ENCODE data around the gene TNF. TPM values are rescaled to one million over a fixed set of nuclear protein-coding genes. Genes with fewer than 3 reads are reported as not detected.

The TNF gene
- total and polyA plus RNA-seq, 2 donors (not counting 1 experiment from before 2014, with no cell fraction given), result not detected

GRCh38 chr6:31559606-31559957 is 15.8 kb upstream of the TNF start:
- Histone ChIP-seq H3K27ac (ENCODE audit: insufficient read depth, low read length) (peak overlapping the region; percentile 27), H3K36me3 (ENCODE audit: control insufficient read depth, insufficient read depth, low read length) (peaks cover 6% of the 10 kb centered on the region), H2AFZ (ENCODE audit: low read length) (no peak overlapping the region), H3K4me1 (ENCODE audit: control insufficient read depth, extremely low read depth, insufficient read depth, low read length) (peaks cover 11% of the 10 kb centered on the region), H4K20me1 (ENCODE audit: control insufficient read depth, extremely low read depth, insufficient read depth, low read length) (no peaks in the 10 kb centered on the region), H3K9ac (ENCODE audit: insufficient read depth, low read length) (no peak overlapping the region), H3K79me2 (ENCODE audit: control insufficient read depth, insufficient read depth, low read length) (no peaks in the 10 kb centered on the region), H3K4me2 (ENCODE audit: extremely low read depth, insufficient read depth, low read length) (no peak overlapping the region), H3K27me3 (ENCODE audit: control insufficient read depth, insufficient read depth, low read length) (no peaks in the 10 kb centered on the region), H3K4me3 (replicated peaks in 1 of 4; ENCODE audit: control extremely low read depth in 1 of 4, insufficient read depth in 1 of 4, low read depth in 3 of 4, low read length in 4 of 4) (no peak overlapping the region), H3K9me3 (ENCODE audit: control insufficient read depth, insufficient read depth, low read depth, low read length) (no peaks in the 10 kb centered on the region)
- DNase-seq (ENCODE audit: low read depth in 2 of 2), result no peak
- TF ChIP-seq EZH2 (IDR thresholded peaks at IDR 0.05; ENCODE audit: low read length, missing control alignments) (no peak), CTCF (conservative IDR thresholded peaks at IDR 0.05 in 1 of 2, IDR thresholded peaks at IDR 0.05 in 1 of 2; ENCODE audit: low read depth in 1 of 2, low read length in 2 of 2) (no peak)

- peaks cover 6% of the 10 kb centered on the region for H3K36me3 ChIP-seq (ENCODE audit: control insufficient read depth, insufficient read depth, low read length)
- H3K27ac ChIP-seq (ENCODE audit: insufficient read depth, low read length), result no peak overlapping the region
- no peaks in the 10 kb centered on the region for H4K20me1 ChIP-seq (ENCODE audit: control insufficient read depth, extremely low read depth, insufficient read depth, low read length)
- H3K27me3 ChIP-seq (ENCODE audit: control insufficient read depth, insufficient read depth, low read length), result no peaks in the 10 kb centered on the region
- H3K9ac ChIP-seq (ENCODE audit: insufficient read depth, low read length), result no peak overlapping the region
- H2AFZ ChIP-seq (ENCODE audit: low read length), result no peak overlapping the region
- no peaks in the 10 kb centered on the region for H3K9me3 ChIP-seq (ENCODE audit: control insufficient read depth, insufficient read depth, low read depth, low read length)
- peak overlapping the region; percentile 11 for H3K4me2 ChIP-seq (ENCODE audit: extremely low read depth, insufficient read depth, low read length)
- no peak overlapping the region for H3K4me3 ChIP-seq (replicated peaks in 1 of 4; ENCODE audit: control extremely low read depth in 1 of 4, insufficient read depth in 1 of 4, low read depth in 3 of 4, low read length in 4 of 4)
- peak; percentile 37 to 64 for DNase-seq (ENCODE audit: low read depth in 2 of 2)
- TF ChIP-seq EZH2 (IDR thresholded peaks at IDR 0.05; ENCODE audit: low read length, missing control alignments) (no peak), CTCF (conservative IDR thresholded peaks at IDR 0.05 in 1 of 2, IDR thresholded peaks at IDR 0.05 in 1 of 2; ENCODE audit: low read depth in 1 of 2, low read length in 2 of 2) (no peak)
- peaks cover 11% of the 10 kb centered on the region for H3K4me1 ChIP-seq (ENCODE audit: control insufficient read depth, extremely low read depth, insufficient read depth, low read length)
- H3K79me2 ChIP-seq (ENCODE audit: control insufficient read depth, insufficient read depth, low read length), result no peaks in the 10 kb centered on the region
Measured at GRCh38 chr6:31559958-31560696, 15.2 kb upstream of the TNF start.

GRCh38 chr6:31560697-31561058 is 14.7 kb upstream of the TNF start:
- H3K4me3 ChIP-seq (replicated peaks in 1 of 4; ENCODE audit: control extremely low read depth in 1 of 4, insufficient read depth in 1 of 4, low read depth in 3 of 4, low read length in 4 of 4), result no peak overlapping the region
- H2AFZ ChIP-seq (ENCODE audit: low read length), result no peak overlapping the region
- no peak overlapping the region for H3K27ac ChIP-seq (ENCODE audit: insufficient read depth, low read length)
- H3K79me2 ChIP-seq (ENCODE audit: control insufficient read depth, insufficient read depth, low read length), result no peaks in the 10 kb centered on the region
- H4K20me1 ChIP-seq (ENCODE audit: control insufficient read depth, extremely low read depth, insufficient read depth, low read length), result no peaks in the 10 kb centered on the region
- H3K27me3 ChIP-seq (ENCODE audit: control insufficient read depth, insufficient read depth, low read length), result no peaks in the 10 kb centered on the region
- H3K4me2 ChIP-seq (ENCODE audit: extremely low read depth, insufficient read depth, low read length), result no peak overlapping the region
- no peaks in the 10 kb centered on the region for H3K9me3 ChIP-seq (ENCODE audit: control insufficient read depth, insufficient read depth, low read depth, low read length)
- no peak overlapping the region for H3K9ac ChIP-seq (ENCODE audit: insufficient read depth, low read length)
- no peak for DNase-seq (ENCODE audit: low read depth in 2 of 2)
- peaks cover 6% of the 10 kb centered on the region for H3K36me3 ChIP-seq (ENCODE audit: control insufficient read depth, insufficient read depth, low read length)
- H3K4me1 ChIP-seq (ENCODE audit: control insufficient read depth, extremely low read depth, insufficient read depth, low read length), result peaks cover 11% of the 10 kb centered on the region
- TF ChIP-seq EZH2 (IDR thresholded peaks at IDR 0.05; ENCODE audit: low read length, missing control alignments) (no peak), CTCF (conservative IDR thresholded peaks at IDR 0.05 in 1 of 2, IDR thresholded peaks at IDR 0.05 in 1 of 2; ENCODE audit: low read depth in 1 of 2, low read length in 2 of 2) (no peak)

All from fibroblast of lung (primary cell).